Hippocampal formation (tissue), 2 donors: ENCODE measurements around the gene C2CD4C.
"Not testable (repeated sequence)": the region's sequence is repeated elsewhere in the genome, so short reads cannot be mapped to it uniquely, and the experiment has no call there.

Experiments used
- DNase-seq, 2 donors: peaks; one replicate each; lab custom pipeline; 2025; lab: John Stamatoyannopoulos, UW

Gene C2CD4C, protein sequence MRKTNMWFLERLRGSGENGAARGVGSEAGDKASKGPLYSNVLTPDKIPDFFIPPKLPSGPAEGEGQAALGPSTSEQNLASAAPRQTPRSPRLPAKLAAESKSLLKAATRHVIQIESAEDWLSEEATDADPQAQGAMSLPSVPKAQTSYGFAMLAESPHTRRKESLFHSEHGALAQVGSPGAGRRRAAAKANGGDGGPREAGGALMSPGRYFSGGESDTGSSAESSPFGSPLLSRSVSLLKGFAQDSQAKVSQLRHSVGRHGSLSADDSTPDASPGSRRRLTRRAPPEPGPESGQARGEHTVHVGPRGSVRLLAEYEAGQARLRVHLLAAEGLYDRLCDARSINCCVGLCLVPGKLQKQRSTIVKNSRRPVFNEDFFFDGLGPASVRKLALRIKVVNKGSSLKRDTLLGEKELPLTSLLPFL

DNA sequence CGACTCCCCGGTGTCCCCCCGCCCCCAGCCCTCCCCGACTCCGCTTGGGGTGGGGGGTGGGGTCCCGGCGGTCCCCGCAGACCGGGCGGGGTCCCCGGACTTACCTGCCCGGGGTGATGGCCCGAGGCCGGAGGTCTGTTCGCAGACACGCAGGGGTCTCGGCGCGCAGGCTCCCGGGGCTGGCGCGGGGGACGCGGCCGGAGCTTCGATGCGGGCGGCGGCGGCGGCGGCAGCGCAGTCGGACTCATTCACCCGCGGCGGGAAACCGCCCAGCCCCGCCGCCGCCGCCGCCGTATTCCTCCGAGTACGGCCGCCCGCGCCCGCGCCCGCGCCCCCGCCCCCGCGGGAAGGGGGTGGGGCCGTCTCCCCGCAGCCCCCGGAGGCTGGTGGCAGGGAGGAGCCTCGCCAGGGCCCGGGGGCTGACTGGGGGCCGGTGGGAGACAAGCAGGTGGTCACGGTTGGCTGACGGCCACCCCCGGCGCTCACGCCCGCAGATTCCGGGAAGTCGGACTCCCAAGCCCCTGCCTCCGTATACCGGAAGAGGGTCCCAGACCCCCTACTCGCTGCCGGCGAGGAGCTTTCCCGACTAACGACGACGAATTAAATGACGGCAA, at the start of gene C2CD4C:
C2CD4C (minus strand) TSS at position 246 of the 614 bp plus-strand sequence. CDS start 786 bp downstream, outside the sequence.
- DNase-seq: no peak

DNA sequence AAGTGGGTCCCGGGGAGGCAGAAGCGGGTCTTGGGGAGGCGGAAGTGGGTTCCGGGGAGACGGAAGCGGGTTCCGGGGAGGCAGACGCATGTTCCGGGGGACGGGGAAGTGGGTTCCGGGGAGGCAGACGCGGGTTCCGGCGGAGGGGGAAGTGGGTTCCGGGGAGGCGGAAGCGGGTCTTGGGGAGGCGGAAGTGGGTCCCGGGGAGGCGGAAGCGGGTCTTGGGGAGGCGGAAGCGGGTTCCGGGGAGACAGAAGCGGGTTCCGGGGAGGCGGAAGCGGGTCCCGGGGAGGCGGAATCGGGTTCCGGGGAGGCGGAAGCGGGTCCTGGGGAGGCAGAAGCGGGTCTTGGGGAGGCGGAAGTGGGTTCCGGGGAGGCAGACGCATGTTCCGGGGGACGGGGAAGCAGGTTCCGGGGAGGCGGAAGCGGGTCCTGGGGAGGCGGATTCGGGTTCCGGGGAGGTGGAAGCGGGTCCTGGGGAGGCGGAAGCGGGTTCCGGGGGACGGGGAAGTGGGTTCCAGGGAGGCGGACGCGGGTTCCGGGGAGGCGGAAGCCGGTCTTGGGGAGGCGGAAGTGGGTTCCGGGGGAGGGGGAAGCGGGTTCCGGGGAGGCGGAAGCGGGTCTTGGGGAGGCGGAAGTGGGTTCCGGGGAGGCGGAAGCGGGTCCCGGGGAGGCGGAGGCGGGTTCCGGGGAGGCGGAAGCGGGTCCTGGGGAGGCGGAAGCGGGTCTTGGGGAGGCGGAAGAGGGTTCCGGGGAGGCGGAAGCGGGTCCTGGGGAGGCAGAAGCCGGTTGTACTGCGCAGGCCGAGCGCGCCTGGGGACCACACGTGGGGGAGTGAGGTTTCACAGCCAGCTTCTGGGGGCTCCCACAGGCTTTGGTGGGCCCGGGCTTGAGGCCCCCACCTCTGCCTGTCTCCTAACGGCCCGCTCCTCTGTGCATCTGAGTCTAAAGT, 49.4 kb upstream of the C2CD4C start:
- no peak for DNase-seq

DNA sequence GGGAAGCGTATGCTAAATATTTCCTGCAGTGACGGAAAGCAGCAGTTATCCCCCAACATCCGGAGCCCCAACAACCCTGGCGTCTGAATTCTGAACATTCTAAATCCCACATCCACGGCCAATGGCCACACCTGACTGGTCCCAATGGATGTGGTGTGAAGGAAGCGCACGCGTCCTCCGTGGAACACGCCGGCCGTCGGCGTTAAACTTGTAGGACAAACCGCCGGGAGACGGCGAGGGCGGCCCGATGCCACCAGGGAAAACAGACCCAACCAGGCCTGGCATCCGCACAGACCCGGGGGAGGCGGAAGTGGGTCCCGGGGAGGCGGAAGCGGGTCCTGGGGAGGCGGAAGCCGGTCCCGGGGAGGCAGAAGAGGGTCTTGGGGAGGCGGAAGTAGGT, 48.7 kb upstream of the C2CD4C start:
- DNase-seq: no peak

DNA sequence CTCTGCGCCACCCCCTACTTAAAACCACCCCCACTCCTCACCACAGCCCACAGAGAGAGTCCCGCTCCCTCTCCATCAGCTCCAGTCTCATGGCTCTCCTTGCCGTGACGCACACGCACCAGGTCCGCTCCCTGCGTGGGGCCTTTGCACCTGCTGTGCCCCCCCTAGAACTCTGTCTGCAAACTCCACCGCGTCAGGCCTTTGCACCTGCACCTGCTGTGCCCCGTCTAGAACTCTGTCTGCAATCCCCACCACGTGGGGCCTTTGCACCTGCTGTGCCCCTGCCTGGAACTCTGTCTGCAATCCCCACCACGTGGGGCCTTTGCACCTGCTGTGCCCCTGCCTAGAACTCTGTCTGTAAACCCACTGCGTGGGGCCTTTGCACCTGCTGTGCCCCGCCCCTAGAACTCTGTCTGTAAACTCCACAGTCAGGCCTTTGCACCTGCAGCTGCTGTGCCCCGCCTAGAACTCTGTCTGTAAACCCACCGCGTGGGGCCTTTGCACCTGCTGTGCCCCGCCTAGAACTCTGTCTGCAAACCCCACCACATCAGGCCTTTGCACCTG, 47.7 kb upstream of the C2CD4C start:
- DNase-seq: no peak

DNA sequence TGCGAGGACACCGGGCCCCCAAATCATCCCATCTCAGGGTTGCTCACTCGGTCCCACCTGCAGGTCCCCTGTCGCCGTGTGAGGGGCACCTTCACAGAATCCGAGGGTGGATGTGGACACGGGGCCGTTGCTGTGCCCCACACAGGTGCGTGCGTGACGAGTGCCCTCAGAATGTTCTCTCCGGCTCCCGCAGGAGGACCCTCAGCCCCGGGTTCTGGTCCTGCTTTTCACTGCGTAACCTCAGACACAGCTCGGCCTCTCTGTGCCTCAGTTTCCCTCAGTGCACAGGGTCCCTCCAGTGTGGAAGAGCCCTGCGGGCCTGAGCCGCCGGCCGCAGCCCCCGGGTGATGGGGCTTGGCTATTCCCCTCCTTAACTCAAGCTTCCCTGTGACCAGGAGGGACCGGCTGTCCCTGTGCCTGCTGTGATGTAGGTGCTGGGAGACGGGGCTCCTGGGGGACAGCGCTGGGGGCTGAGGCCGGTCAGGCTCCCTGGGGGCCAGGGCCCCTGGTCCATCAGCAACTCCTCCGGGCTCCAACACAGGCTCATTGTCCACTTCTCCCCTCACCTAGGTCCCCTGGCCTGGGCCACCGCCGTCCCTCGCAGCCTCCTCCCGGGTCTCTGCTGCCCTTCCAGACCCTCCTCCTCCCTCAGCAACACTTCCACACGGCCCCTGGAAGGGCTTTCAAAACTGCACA, 47.1 kb upstream of the C2CD4C start:
- DNase-seq: no peak

DNA sequence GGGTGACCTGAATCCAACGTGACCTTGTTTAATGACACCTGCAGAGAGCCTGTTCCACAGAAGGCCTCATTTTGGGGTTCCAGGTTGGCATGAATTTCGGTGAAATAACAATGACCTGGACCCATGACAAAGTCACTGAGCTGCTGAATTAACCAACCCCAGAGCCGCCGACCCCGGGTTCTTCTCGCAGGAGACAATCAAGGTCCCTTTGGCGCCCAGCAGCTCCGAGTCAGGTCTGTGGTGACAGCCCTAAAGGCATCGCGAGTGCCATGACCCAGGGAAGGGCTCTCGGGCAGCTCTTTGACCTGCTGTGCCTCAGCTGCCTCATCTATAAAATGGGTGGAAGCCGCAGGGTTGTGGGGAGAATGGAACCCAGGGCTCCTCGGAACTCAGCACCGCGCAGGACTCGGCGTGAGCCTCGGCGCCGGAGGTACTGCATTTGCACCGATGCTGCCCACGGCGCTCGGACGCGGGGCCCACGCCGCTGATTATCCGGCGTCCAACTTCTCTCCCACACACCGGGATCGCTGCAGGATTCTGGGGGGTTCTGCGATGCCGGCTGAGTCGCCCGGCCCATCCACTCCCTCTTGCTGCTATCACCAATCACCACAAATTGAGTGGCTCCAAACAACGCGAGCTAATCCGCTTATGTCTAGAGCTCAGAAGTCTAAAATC, 46.2 kb upstream of the C2CD4C start:
- DNase-seq: no peak

DNA sequence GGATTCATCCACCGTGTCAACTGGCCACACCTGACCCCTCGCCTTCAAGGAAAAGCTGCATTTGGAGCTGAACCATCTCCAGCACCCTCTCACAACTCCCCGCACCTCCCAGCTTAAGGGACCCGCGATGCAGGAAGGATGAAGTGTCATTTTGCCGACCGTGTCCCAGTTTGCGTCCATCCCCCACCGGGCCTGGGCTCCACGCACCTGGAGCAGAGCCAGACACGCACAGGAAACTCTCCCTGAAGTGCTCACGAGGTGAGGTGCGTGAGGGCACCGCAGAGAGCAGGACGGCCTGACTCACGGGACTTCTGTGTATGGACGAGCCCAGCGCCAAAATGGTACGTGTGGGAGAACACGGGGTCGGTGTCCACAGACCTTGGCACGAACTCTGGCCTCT, 44.7 kb upstream of the C2CD4C start:
- DNase-seq: no peak

DNA sequence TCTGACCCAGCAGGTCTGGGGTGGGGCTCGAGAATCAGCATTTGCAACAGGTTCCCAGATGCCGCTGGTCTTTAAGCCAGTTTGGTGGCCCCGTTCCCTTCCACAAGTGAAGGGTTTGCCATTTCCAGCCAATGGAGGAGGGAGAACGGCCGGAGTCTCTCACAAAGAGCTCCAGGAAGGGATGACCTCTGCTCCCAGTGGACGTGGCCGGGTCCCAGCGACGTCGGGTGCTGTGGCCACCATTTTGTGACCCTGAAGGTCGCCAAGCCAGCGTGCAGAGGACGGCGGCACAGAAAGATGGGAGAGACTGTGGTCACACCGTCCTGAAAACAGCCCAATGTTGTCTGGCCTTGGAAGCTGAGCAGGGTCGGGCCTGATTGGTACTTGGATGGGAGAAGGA, 43.9 kb upstream of the C2CD4C start:
- DNase-seq: no peak

DNA sequence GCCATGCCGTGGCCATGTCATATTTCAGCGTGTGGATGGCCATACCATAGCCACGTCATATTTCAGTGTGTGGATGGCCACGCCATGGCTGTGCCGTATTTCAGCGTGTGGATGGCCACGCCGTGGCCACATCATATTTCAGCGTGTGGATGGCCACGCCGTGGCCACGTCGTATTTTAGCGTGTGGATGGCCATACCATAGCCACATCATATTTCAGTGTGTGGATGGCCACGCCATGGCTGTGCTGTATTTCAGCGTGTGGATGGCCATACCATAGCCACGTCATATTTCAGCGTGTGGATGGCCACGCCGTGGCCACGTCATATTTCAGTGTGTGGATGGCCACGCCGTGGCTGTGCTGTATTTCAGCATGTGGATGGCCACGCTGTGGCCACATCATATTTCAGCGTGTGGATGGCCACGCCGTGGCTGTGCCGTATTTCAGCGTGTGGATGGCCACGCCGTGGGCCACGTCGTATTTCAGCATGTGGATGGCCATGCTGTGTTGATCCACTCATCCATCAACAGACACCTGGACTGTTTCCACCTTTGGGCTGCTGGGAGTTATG, 42.0 kb upstream of the C2CD4C start:
- DNase-seq: not testable (repeated sequence)

DNA sequence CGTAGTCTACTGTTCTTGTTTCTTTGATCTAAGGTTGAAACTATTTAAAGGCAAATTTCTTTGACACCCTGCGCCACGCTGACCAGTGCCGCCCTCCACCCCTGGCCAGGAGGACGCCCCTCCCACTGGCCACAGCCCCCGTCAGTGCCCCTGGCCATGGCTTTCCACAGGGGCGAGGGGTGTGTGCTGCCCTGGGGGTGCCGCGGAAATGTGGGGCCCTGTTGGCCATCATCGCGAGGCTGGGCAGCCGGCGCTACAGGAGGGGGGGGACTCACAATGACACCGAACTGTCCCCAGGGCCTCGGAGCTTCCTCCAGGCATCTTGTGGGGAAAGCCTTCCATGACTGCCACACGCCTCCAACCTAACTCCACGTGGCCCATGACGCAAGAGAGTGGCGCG, 41.0 kb upstream of the C2CD4C start:
- no peak for DNase-seq

DNA sequence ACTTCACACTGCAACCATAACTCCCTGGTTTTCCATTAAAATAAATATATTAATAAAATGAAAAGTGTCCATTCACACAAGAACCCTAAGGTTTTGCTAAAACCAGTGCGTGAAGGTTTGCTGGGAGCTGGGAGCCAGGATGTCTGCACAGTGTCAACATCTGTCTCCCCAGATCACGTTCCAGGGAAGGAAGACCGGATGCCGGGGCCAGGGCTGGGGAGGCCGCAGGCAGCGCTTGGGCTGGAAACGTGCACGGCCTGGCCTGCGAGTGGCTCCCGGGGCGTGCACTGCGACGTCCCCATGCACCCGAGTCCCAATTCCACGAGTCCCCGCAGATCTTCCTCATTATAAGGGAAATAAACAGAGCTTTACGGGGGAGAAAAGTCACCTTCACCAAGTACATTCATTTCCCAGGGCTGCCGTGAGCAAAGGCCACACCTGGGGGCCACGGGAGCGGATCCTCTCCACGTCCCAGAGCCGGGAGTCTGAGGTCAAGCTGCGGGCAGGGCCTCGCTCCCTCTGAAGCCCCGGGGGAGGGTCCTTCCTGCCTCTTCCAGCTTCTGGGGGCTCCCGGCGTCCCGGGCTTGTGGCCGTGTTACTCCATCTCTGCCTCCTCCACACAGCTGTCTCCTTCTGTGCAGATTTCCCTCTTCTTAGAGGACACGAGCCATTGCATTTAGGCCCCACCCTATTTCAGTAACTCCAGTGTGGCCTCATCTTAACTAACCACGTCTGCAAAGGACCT, 39.0 kb upstream of the C2CD4C start:
- DNase-seq: no peak

DNA sequence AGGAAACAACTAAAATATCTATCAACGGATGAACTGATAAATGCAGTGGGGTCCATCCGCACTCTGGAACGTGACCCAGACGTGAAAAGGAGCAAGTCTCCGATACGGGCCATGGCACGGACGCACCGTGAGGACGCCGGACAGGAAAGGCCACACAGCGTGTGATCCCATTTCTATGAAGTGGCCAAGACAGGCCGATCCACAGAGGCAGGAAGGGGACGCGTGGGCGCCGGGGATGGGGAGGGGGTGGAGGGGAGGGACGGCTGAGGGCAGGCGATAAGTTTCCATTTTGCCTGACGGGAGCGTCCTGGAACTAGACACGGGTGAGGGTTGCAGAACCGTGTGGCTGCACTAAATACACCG, 38.1 kb upstream of the C2CD4C start:
- no peak for DNase-seq

DNA sequence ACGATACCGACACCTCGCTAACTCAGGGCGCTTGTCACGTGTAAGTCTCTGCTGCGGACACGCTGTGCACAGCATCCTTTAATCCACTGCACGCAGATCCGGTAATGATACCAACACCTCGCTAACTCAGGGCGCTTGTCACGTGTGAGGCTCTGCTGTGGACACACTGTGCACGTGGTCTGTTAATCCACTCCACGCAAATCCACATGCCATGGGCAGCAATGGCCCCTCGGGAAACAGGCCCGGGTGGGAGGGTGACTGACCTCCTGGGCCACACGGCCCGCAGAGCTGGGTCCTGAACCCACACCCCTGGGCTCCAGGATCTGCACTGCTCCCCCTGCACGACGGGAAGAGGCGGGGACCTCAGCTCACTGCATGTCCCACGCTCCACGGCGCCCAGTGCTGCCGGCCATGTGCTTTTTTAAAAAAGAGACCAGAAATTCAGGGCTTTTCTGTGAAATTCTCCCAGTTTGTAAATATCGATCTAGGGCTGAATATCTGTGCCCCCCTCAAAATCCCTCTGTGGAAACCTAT, 35.8 kb upstream of the C2CD4C start:
- no peak for DNase-seq

DNA sequence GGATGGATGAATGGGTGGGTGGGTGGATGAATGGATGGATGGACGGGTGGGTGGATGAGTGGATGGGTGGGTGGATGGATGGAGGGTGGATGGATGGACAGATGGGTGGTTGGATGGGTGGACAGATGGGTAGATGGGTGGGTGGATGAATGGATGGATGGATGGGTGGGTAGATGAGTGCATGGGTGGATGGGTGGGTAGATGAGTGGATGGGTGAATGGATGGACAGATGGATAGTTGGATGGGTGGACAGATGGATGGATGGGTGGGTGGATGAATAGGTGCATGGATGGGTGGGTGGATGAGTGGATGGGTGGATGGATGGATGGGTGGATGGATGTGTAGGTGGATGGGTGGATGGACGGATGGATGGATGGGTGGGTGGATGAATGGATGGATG, 34.1 kb upstream of the C2CD4C start:
- DNase-seq: no peak

DNA sequence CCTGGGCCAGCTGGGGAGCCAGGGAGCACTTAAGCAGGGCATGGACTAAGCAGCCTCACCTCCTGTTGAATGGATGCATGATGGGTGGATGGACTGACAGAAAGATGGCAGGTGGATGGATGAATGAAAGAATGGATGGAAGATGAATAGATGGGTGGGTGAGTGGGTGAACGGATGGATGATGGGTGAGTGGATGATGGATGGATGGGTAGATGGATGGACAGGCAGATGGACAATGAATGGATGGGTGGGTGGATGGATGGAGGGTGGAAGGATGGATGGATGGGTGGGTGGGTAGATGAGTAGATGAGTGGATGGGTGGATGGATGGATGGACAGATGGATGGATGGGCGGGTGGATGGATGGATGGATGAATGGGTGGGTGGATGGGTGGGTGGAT, 33.1 kb upstream of the C2CD4C start:
- no peak for DNase-seq

DNA sequence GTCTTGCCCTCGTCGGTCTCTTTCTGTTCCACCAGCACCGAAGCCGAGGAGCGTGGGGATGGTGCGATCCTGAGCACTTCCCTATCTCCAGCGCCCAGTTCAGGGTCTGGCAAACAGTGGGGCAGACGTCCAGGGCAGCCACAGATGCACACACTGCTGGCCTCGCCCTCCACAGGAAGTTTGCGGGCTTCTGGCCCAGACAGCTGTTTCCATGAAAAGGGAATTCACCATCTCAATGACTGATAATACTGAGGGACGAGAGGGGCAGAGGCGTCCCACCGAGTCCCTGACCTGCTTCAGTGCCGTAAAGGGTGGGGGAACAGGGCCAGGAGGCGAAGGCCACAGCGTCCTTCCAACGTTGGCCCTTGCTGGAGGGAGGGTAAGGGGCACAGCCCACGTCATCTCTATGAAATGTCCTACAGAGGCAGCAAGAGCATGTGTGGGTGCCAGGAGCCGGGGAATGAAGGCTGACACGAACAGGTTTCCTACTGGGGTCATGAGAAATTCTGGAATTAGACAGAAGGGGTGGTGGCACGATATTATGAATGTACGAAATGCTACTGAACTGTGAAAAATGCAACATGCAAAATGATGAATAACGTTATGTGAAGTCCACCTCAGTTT, 32.4 kb upstream of the C2CD4C start:
- DNase-seq: peak in 1 of 2 donors; percentile 6

DNA sequence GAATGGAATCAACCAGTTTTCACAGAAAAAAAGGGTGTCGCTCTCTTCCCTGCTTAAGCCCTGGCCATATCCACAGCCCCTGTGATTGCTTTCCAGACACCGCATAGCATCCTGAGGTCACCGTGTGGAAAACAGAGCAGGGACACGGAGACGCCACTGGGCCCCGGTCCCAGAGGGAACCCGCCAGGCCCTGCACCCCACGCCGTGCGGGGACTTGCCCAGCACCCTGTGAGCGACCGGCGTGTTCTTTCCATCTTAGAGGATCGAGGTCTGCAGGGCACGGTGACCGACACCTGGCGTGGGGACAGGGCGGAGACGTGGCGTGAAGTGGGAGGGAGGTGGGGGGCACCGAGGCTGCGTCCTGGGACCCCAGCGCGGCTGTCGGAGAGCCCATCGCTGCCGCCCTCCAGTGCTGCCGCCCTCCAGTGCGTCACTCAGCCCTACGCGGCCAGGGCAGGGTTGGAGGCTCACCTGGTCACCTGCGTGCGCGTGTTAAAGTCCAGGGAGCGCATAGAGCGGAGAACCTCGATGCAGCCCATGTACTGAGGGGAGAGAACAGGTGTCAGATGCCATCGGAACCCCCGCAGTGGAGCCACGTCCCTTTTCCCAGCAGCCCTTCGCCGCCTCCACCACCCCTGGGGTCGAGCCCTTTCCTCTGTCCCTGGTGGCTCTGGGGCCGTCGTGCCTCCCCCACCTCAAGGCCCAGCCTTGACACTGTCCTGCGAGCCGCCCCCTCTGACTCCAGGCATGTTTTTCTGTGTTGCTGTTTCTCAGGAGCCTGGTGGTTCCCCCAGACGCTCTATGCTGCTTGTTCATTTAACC, 31.7 kb upstream of the C2CD4C start:
- DNase-seq: no peak

DNA sequence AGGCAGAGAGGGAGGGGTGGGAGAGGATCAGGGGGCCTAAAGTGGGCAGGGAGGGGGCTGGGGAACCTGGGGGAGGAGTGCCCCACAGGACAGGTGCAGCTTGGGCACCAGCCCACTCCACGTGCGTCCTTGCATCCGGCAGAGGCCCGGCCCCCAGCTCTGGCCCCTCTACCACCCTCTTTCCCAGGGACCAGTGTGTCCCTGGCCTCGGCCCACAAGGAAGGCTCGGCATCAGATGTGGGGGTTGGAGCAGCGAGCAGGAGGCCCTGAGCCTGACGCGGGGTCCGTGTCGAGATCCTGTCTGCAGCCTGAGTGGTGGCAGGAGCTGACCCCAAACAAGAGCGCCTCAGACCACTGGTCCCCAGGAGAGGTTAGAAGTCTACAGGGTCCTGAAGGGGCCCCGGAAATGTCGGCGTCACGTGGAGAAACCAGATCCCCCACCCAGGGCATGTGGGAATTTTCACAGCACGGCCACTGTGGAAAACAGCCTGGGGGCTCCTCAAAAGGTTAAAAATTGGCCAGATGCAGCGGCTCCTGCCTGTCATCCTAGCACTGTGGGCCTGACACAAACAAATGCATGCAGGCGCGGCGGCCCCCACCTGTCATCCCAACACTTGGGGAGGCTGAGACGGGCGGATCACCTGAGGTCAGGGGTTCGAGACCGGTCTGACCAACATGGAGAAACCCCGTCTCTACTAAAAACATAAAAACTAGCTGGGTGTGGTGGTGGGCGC, 30.4 kb upstream of the C2CD4C start:
- no peak for DNase-seq
